Measurements from ENCODE around the gene DHRSX.

DNA sequence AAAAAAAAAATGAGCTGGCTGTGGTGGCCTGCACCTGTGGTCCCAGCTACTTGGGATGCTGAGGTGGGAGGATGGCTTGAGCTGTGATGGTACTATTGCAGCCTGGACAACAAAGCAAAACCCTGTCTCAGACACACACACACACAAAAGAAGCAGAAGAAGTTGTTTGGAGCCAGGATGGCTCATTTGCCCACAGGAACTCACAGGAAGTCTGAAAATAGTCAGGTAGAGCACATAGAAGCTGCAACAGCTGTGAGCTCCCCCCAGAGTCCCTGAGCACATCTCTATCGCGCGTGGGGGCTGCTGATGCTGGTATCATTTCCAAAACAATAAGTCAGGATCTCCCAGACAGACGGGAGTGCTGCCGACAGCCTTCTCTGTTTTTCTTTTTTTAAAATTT lies 13.4 kb upstream of the DHRSX start:
- TF ChIP-seq, protein P1, sequence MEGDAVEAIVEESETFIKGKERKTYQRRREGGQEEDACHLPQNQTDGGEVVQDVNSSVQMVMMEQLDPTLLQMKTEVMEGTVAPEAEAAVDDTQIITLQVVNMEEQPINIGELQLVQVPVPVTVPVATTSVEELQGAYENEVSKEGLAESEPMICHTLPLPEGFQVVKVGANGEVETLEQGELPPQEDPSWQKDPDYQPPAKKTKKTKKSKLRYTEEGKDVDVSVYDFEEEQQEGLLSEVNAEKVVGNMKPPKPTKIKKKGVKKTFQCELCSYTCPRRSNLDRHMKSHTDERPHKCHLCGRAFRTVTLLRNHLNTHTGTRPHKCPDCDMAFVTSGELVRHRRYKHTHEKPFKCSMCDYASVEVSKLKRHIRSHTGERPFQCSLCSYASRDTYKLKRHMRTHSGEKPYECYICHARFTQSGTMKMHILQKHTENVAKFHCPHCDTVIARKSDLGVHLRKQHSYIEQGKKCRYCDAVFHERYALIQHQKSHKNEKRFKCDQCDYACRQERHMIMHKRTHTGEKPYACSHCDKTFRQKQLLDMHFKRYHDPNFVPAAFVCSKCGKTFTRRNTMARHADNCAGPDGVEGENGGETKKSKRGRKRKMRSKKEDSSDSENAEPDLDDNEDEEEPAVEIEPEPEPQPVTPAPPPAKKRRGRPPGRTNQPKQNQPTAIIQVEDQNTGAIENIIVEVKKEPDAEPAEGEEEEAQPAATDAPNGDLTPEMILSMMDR (IDR thresholded peaks at IDR 0.05): no peak
- TF ChIP-seq EZH2phosphoT487 (IDR thresholded peaks at IDR 0.05) (no peak), EZH2 (IDR thresholded peaks at IDR 0.05) (no peak)

All from neural progenitor cell (in vitro differentiated cells).